PC-9 (cell line): ENCODE results near the gene TRIO. TPM values are rescaled to one million over a fixed set of nuclear protein-coding genes. Genes with fewer than 3 reads are reported as not detected.

Source experiments
- BruUV-seq: library from RNA; stranded (reverse); fragments of 400-500 nt; replicated peaks from 2 replicates; lab custom pipeline; 2021; lab: Mats Ljungman, UMichigan
- CTCF ChIA-PET: fragments of 300-600 bp; sonication (Branson Sonifier 250); formaldehyde crosslinking; loops from one replicate; lab custom pipeline; 2022; ENCODE audit warnings: antibody characterized with exemption; lab: Charles Lee
- POLR2A ChIA-PET: fragments of 300-600 bp; sonication (Branson Sonifier 250); formaldehyde crosslinking; loops from one replicate; lab custom pipeline; 2022; ENCODE audit warnings: antibody characterized with exemption; ENCODE audit not compliant: unreplicated experiment; lab: Charles Lee
- DNase-seq, 2 experiments: peaks; one replicate each; pipeline versions ENCODE4 v3.0.0 to v3.0.0-alpha.2; 2015 to 2022; ENCODE audit warnings: mixed read lengths in 1 of 2
- H2AFZ ChIP-seq: fragments of 200-600 bp; sonication (generic); 2 replicates; pipeline ENCODE4 v1.8.1; 2017; ENCODE audit warnings: antibody characterized with exemption
- H3F3A ChIP-seq: fragments of 200-600 bp; sonication (generic); 2 replicates; pipeline ENCODE4 v1.8.1; 2017; ENCODE audit warnings: antibody characterized with exemption, mild to moderate bottlenecking, low read depth; ENCODE audit not compliant: insufficient read depth
- H3K27ac ChIP-seq: fragments of 200-600 bp; sonication (generic); 2 replicates; pipeline ENCODE4 v1.6.1; 2016; ENCODE audit warnings: mixed run types
- H3K27me3 ChIP-seq: fragments of 200-600 bp; sonication (generic); 2 replicates; pipeline ENCODE4 v1.6.1; 2016; ENCODE audit warnings: low read depth, mixed run types; ENCODE audit not compliant: insufficient read depth
- H3K36me3 ChIP-seq: fragments of 200-600 bp; sonication (generic); 2 replicates; pipeline ENCODE4 v1.6.1; 2016; ENCODE audit warnings: low read depth, mixed run types
- H3K4me1 ChIP-seq: fragments of 200-600 bp; sonication (generic); replicated peaks from 2 replicates; pipeline ENCODE4 v1.6.1; 2016; ENCODE audit warnings: mixed run types; ENCODE audit not compliant: insufficient read depth
- H3K4me2 ChIP-seq: fragments of 200-600 bp; sonication (generic); 2 replicates; pipeline ENCODE4 v1.6.1; 2017; ENCODE audit warnings: mixed run types
- H3K4me3 ChIP-seq: fragments of 200-600 bp; sonication (generic); 2 replicates; pipeline ENCODE4 v1.6.1; 2016; ENCODE audit warnings: mixed run types
- H3K79me2 ChIP-seq: fragments of 200-600 bp; sonication (generic); 2 replicates; pipeline ENCODE4 v1.6.1; 2017; ENCODE audit warnings: low read depth, mixed run types
- H3K9me2 ChIP-seq: fragments of 200-600 bp; sonication (generic); 2 replicates; pipeline ENCODE4 v1.8.1; 2017; ENCODE audit warnings: mild to moderate bottlenecking; ENCODE audit not compliant: insufficient read depth
- H3K9me3 ChIP-seq: fragments of 200-600 bp; sonication (generic); 2 replicates; pipeline ENCODE4 v1.8.1; 2016; ENCODE audit warnings: low read depth; ENCODE audit not compliant: insufficient read depth
- H4K20me1 ChIP-seq: fragments of 200-600 bp; sonication (generic); 2 replicates; pipeline ENCODE4 v1.8.1; 2017; ENCODE audit not compliant: insufficient read depth
- CTCF ChIP-seq: fragments of 200-600 bp; sonication (generic); conservative IDR thresholded peaks from 2 replicates; pipeline ENCODE4 v1.6.1; 2017; ENCODE audit warnings: mixed run types, antibody characterized with exemption, mild to moderate bottlenecking, moderate library complexity
- EZH2 ChIP-seq: fragments of 200-600 bp; sonication (generic); IDR thresholded peaks from 2 replicates; pipeline ENCODE4 v1.8.0; 2017; ENCODE audit warnings: antibody characterized with exemption, low read depth
- intact Hi-C: fragments of 100-400 bp; cut with micrococcal nuclease; formaldehyde crosslinking; loops from one replicate; pipeline ENCODE4 v1.10.0; 2022; ENCODE audit not compliant: unreplicated experiment
- total RNA-seq: library from RNA; stranded (reverse); gene quantifications from 2 replicates; pipeline ENCODE4 v1.2.3, GENCODE V29; 2021

The TRIO gene
- total RNA-seq, 1 experiment from 2014 or later = 596 TPM

GRCh38 chr5:14144586-14145434 is 1.7 kb downstream of the TRIO start:
- Histone ChIP-seq H3K27me3 (no peaks in the 10 kb centered on the region), H3F3A (peaks cover 12% of the 10 kb centered on the region; the same call in 1 of the 2 replicates), H3K9me2 (no peaks in the 10 kb centered on the region), H4K20me1 (peaks cover 45% of the 10 kb centered on the region), H3K27ac (peak overlapping the region; percentile 78), H3K4me3 (peak overlapping the region; percentile 99), H3K9me3 (no peaks in the 10 kb centered on the region), H3K36me3 (peaks cover 7% of the 10 kb centered on the region; the same call in 1 of the 2 replicates), H3K79me2 (peaks cover 61% of the 10 kb centered on the region), H2AFZ (peak overlapping the region; percentile 67), H3K4me2 (peak overlapping the region; percentile 88), H3K4me1 (peaks cover 51% of the 10 kb centered on the region)
- peak; percentile 81 to 89 for DNase-seq
- intact Hi-C loops = loop anchor here (1.0 kb wide), 6 partner anchors 11 to 123 kb away; no protein-coding TSS in a partner anchor
- ChIA-PET POLR2A (interaction anchor here (0.5 to 1.8 kb wide), 34 partner anchors 9 to 260 kb away, joined by 3 to 45 read pairs (median 6); no protein-coding TSS in a partner anchor), CTCF (interaction anchor here (0.5 to 1.3 kb wide), 13 partner anchors 9 to 159 kb away, joined by 3 to 23 read pairs (median 4); no protein-coding TSS in a partner anchor)
- BruUV-seq = TSS peak; percentile 20
- TF ChIP-seq EZH2 = no peak
- TF ChIP-seq CTCF = no peak

GRCh38 chr5:14145435-14146334 is 2.5 kb downstream of the TRIO start:
- Histone ChIP-seq H3K27me3 (no peaks in the 10 kb centered on the region), H3F3A (peaks cover 12% of the 10 kb centered on the region; the same call in 1 of the 2 replicates), H3K9me2 (no peaks in the 10 kb centered on the region), H2AFZ (no peak overlapping the region), H3K27ac (peak overlapping the region; percentile 78), H3K4me2 (peak overlapping the region; percentile 88), H3K79me2 (peaks cover 69% of the 10 kb centered on the region), H3K36me3 (peaks cover 7% of the 10 kb centered on the region; the same call in 1 of the 2 replicates), H3K4me3 (peak overlapping the region; percentile 99), H3K9me3 (no peaks in the 10 kb centered on the region), H4K20me1 (peaks cover 54% of the 10 kb centered on the region), H3K4me1 (peaks cover 51% of the 10 kb centered on the region)
- POLR2A ChIA-PET = interaction anchor here (0.5 to 1.8 kb wide), 36 partner anchors 8 to 259 kb away, joined by 3 to 45 read pairs (median 5); no protein-coding TSS in a partner anchor
- peak in 1 of 2 experiments; percentile 38 for DNase-seq
- intact Hi-C loops = loop anchor here (1.0 kb wide), 6 partner anchors 11 to 123 kb away; no protein-coding TSS in a partner anchor
- CTCF ChIA-PET = interaction anchor here (0.5 to 1.3 kb wide), 12 partner anchors 8 to 160 kb away, joined by 3 to 23 read pairs (median 4); no protein-coding TSS in a partner anchor
- BruUV-seq = TSS peak; percentile 38
- TF ChIP-seq EZH2 = no peak
- TF ChIP-seq CTCF = no peak
